Measurements from ENCODE around the gene XRRA1. TPM values are rescaled to one million over a fixed set of nuclear protein-coding genes. Genes with fewer than 3 reads are reported as not detected.

The XRRA1 gene
- total RNA-seq, 1 experiment from 2014 or later = 34.1 TPM

DNA sequence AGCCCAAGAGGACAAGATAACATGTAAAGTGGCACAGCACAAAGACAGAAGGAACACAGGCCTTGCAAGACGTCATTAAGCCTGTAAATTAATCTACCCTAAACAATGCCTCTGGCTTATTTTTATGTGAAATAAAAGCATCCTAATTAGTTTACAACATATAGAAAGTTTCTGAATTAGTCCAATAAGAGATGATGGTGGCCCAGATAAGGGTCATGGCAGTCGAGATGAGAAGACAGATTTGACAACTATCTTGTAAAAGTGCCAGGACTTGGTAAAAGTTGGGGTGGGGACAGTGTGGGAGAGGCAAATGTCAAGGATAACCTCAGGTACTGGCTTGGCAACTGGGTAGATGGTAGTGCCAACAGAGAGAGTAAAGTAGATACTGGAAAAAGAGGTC lies 13.6 kb downstream of the XRRA1 start:
- no peak for DNase-seq (ENCODE audit: low read depth, low spot score)
- H3K36me3 ChIP-seq (ENCODE audit: control insufficient read depth, insufficient read depth, low read length) = peaks cover 19% of the 10 kb centered on the region
- no peaks in the 10 kb centered on the region for H3K9me3 ChIP-seq (ENCODE audit: control insufficient read depth, insufficient read depth, low read depth, low read length)
- no peak overlapping the region for H3K27ac ChIP-seq (ENCODE audit: low read length)
- in situ Hi-C loops (cut with HindIII; ENCODE audit: low pct_unique_long_range_greater_than_20kb, low sequenced_read_pairs) (no loop called here), intact Hi-C loops (cut with micrococcal nuclease; ENCODE audit: unreplicated experiment) (no loop called here)
- H3K4me1 ChIP-seq (ENCODE audit: control insufficient read depth, insufficient read depth, low read length) = no peaks in the 10 kb centered on the region
- H3K4me3 ChIP-seq (ENCODE audit: low read depth in 2 of 2, low read length in 2 of 2) = no peak overlapping the region
- no peaks in the 10 kb centered on the region for H3K27me3 ChIP-seq (ENCODE audit: control insufficient read depth, insufficient read depth, low read length)
- TF ChIP-seq SIN3A (IDR thresholded peaks at IDR 0.05; ENCODE audit: borderline replicate concordance, insufficient read depth, low read depth, low read length) = no peak
- TF ChIP-seq, protein P1, sequence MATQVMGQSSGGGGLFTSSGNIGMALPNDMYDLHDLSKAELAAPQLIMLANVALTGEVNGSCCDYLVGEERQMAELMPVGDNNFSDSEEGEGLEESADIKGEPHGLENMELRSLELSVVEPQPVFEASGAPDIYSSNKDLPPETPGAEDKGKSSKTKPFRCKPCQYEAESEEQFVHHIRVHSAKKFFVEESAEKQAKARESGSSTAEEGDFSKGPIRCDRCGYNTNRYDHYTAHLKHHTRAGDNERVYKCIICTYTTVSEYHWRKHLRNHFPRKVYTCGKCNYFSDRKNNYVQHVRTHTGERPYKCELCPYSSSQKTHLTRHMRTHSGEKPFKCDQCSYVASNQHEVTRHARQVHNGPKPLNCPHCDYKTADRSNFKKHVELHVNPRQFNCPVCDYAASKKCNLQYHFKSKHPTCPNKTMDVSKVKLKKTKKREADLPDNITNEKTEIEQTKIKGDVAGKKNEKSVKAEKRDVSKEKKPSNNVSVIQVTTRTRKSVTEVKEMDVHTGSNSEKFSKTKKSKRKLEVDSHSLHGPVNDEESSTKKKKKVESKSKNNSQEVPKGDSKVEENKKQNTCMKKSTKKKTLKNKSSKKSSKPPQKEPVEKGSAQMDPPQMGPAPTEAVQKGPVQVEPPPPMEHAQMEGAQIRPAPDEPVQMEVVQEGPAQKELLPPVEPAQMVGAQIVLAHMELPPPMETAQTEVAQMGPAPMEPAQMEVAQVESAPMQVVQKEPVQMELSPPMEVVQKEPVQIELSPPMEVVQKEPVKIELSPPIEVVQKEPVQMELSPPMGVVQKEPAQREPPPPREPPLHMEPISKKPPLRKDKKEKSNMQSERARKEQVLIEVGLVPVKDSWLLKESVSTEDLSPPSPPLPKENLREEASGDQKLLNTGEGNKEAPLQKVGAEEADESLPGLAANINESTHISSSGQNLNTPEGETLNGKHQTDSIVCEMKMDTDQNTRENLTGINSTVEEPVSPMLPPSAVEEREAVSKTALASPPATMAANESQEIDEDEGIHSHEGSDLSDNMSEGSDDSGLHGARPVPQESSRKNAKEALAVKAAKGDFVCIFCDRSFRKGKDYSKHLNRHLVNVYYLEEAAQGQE (IDR thresholded peaks at IDR 0.05; ENCODE audit: insufficient read depth in 1 of 2, low read depth in 2 of 2, low read length in 1 of 2) = no peak
- TF ChIP-seq, protein P2, sequence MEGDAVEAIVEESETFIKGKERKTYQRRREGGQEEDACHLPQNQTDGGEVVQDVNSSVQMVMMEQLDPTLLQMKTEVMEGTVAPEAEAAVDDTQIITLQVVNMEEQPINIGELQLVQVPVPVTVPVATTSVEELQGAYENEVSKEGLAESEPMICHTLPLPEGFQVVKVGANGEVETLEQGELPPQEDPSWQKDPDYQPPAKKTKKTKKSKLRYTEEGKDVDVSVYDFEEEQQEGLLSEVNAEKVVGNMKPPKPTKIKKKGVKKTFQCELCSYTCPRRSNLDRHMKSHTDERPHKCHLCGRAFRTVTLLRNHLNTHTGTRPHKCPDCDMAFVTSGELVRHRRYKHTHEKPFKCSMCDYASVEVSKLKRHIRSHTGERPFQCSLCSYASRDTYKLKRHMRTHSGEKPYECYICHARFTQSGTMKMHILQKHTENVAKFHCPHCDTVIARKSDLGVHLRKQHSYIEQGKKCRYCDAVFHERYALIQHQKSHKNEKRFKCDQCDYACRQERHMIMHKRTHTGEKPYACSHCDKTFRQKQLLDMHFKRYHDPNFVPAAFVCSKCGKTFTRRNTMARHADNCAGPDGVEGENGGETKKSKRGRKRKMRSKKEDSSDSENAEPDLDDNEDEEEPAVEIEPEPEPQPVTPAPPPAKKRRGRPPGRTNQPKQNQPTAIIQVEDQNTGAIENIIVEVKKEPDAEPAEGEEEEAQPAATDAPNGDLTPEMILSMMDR (IDR thresholded peaks at IDR 0.05) = no peak
- no peak for TF ChIP-seq TCF7L2 (IDR thresholded peaks at IDR 0.05; ENCODE audit: low read depth, low read length)
- no peak for TF ChIP-seq POLR2AphosphoS5 (IDR thresholded peaks at IDR 0.05; ENCODE audit: low read depth, low read length)
- BruUV-seq (replicated peaks) = no TSS peak
- ChIA-PET CTCF (no interaction called here), POLR2A (no interaction called here)
- no peak for ATAC-seq

DNA sequence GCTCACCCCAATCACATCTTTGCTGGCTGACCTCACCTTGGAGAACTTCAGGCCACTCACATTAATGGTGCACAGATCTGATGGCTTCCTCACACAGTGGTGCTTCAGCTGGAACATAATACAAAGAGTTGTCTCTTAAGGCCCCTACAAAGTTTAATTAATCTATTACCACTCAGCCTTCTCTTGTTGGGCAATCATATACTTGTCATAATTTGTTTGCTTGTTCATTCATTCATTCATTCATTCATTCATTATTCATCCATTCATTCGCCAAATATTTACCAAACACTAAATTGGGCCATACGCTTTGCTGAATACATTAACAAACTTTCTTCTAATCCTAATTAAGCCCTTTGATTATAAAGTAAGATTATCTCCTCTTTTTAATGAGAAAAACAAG lies 15.1 kb downstream of the XRRA1 start:
- no peak overlapping the region for H3K27ac ChIP-seq (ENCODE audit: low read length)
- H3K27me3 ChIP-seq (ENCODE audit: control insufficient read depth, insufficient read depth, low read length) = no peaks in the 10 kb centered on the region
- no peak overlapping the region for H3K4me3 ChIP-seq (ENCODE audit: low read depth in 2 of 2, low read length in 2 of 2)
- ChIA-PET POLR2A (no interaction called here), CTCF (no interaction called here)
- no peaks in the 10 kb centered on the region for H3K9me3 ChIP-seq (ENCODE audit: control insufficient read depth, insufficient read depth, low read depth, low read length)
- BruUV-seq (replicated peaks) = no TSS peak
- no peaks in the 10 kb centered on the region for H3K4me1 ChIP-seq (ENCODE audit: control insufficient read depth, insufficient read depth, low read length)
- ATAC-seq (no peak), DNase-seq (ENCODE audit: low read depth, low spot score) (no peak)
- H3K36me3 ChIP-seq (ENCODE audit: control insufficient read depth, insufficient read depth, low read length) = peaks cover 16% of the 10 kb centered on the region
- intact Hi-C loops (cut with micrococcal nuclease; ENCODE audit: unreplicated experiment) (no loop called here), in situ Hi-C loops (cut with HindIII; ENCODE audit: low pct_unique_long_range_greater_than_20kb, low sequenced_read_pairs) (no loop called here)
- TF ChIP-seq TCF7L2 (IDR thresholded peaks at IDR 0.05; ENCODE audit: low read depth, low read length) = no peak
- TF ChIP-seq, protein P2 (IDR thresholded peaks at IDR 0.05) = no peak
- no peak for TF ChIP-seq SIN3A (IDR thresholded peaks at IDR 0.05; ENCODE audit: borderline replicate concordance, insufficient read depth, low read depth, low read length)
- TF ChIP-seq, protein P1 (IDR thresholded peaks at IDR 0.05; ENCODE audit: insufficient read depth in 1 of 2, low read depth in 2 of 2, low read length in 1 of 2) = no peak
- TF ChIP-seq POLR2AphosphoS5 (IDR thresholded peaks at IDR 0.05; ENCODE audit: low read depth, low read length) = no peak
